Esophagus squamous epithelium (tissue), 5 donors: ENCODE measurements around the gene DRD3. TPM values are rescaled to one million over a fixed set of nuclear protein-coding genes. Genes with fewer than 3 reads are reported as not detected.

Experiments used
- DNase-seq: peaks from one replicate; lab custom pipeline; 2025; lab: John Stamatoyannopoulos, UW
- H3K27ac ChIP-seq, 4 donors: fragments of 200-600 bp; sonication (generic); one replicate each; pipeline ENCODE4 v1.5.1; 2016 to 2019; ENCODE audit warnings: mild to moderate bottlenecking in 1 of 4
- H3K27me3 ChIP-seq, 4 donors: fragments of 200-600 bp; sonication (generic); 1 replicate in 3 of 4; 2 replicates in 1 of 4; pipeline versions ENCODE4 v1.5.1 to v1.6.0; 2017 to 2021; ENCODE audit warnings: antibody characterized with exemption in 1 of 4
- H3K36me3 ChIP-seq, 3 donors: fragments of 200-600 bp; sonication (generic); one replicate each; pipeline ENCODE4 v1.5.1; 2016 to 2019
- H3K4me1 ChIP-seq, 3 donors: fragments of 200-600 bp; sonication (generic); one replicate each; pipeline ENCODE4 v1.5.1; 2017 to 2019
- H3K4me3 ChIP-seq, 4 donors: fragments of 200-600 bp; sonication (generic); 1 replicate in 3 of 4; 2 replicates in 1 of 4; pipeline ENCODE4 v1.5.1; 2016 to 2019; ENCODE audit warnings: mild to moderate bottlenecking in 2 of 4, moderate library complexity in 1 of 4
- H3K9me3 ChIP-seq, 3 donors: fragments of 200-600 bp; sonication (generic); one replicate each; pipeline ENCODE4 v1.5.1; 2016 to 2019
- CTCF ChIP-seq, 6 experiments: fragments of 450-650 bp in 4 of 6; fragments of 200-600 bp in 2 of 6; sonication (generic) in 2 of 6; IDR thresholded peaks; one replicate each; pipeline ENCODE4 v1.5.1; 2016 to 2019; ENCODE audit warnings: antibody characterized with exemption in 6 of 6, mild to moderate bottlenecking in 4 of 6, moderate library complexity in 4 of 6
- POLR2A ChIP-seq, 4 donors: fragments of 450-650 bp; IDR thresholded peaks; one replicate each; pipeline ENCODE4 v1.6.1; 2017; ENCODE audit warnings: antibody characterized with exemption in 4 of 4, mild to moderate bottlenecking in 4 of 4, moderate library complexity in 3 of 4
- WGBS, 2 donors: methylation state at CpG; one replicate each; pipeline ENCODE4 v1.1.5; 2018; 5-methylcytosine and 5-hydroxymethylcytosine counted together
- intact Hi-C: fragments of 100-400 bp; cut with DNase I; formaldehyde crosslinking; loops from one replicate; pipeline ENCODE4 v1.15.0; 2022
- total RNA-seq, 4 donors: library from RNA; depleted of rRNA; stranded (reverse); fragments of >200 nt; gene quantifications; one replicate each; pipeline ENCODE4 v1.1.0, GENCODE V29; 2016
- donor health status: DM: yes; HTN: yes; CAD: no.

Gene DRD3
- total RNA-seq, 4 donors from 2014 or later, result not detected

DNA sequence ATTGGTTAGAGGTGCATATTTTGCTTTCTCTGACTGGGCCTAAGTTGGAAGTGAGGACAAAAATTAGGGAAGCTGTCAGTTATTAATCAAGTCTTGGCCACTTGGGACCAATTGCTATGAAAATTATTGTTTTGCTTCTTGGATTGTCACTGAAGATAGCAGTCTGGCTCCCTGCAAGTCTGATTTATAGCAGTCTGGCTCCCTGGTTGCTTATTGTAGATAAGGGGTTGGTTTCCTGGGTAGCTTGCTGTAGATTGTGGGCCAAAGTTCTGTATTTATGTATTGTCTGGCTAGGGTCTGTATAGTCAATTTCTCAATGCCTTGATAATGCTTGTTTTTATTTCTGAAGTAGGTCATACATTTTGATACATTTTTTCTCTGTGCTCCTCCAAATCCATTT lies 13.3 kb upstream of the DRD3 start:
- Histone ChIP-seq H3K36me3 (no peaks in the 10 kb centered on the region), H3K9me3 (no peaks in the 10 kb centered on the region), H3K27ac (no peak overlapping the region), H3K4me3 (no peak overlapping the region), H3K4me1 (no peaks in the 10 kb centered on the region), H3K27me3 (no peaks in the 10 kb centered on the region)
- intact Hi-C loops, result no loop called here
- TF ChIP-seq POLR2A (IDR thresholded peaks at IDR 0.05), result no peak
- no peak for TF ChIP-seq CTCF (IDR thresholded peaks at IDR 0.05)
- no peak for DNase-seq

DNA sequence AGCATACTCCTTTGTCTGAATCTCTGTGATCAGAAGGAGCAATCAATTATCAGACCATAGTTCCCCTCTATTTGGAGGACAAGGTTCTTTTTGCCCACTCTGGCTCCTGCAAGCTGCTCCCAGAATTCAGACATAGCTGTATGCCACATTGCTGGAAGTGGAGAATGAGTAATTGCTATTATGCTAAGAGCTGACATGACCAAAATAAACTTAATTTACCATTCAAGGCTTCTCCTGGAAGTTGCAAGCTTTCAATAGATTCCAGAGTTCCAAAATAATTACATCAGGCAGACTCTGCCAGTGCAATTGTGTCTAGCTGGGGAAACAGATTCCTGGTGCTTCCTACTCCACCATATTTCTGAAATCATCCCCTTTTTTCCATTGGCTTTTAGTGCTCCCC lies 7.6 kb upstream of the DRD3 start:
- DNase-seq, result no peak
- Histone ChIP-seq H3K9me3 (no peaks in the 10 kb centered on the region), H3K4me3 (no peak overlapping the region), H3K27ac (no peak overlapping the region), H3K36me3 (no peaks in the 10 kb centered on the region), H3K27me3 (no peaks in the 10 kb centered on the region), H3K4me1 (no peaks in the 10 kb centered on the region)
- intact Hi-C loops, result no loop called here
- no peak for TF ChIP-seq POLR2A (IDR thresholded peaks at IDR 0.05)
- no peak for TF ChIP-seq CTCF (IDR thresholded peaks at IDR 0.05)

DNA sequence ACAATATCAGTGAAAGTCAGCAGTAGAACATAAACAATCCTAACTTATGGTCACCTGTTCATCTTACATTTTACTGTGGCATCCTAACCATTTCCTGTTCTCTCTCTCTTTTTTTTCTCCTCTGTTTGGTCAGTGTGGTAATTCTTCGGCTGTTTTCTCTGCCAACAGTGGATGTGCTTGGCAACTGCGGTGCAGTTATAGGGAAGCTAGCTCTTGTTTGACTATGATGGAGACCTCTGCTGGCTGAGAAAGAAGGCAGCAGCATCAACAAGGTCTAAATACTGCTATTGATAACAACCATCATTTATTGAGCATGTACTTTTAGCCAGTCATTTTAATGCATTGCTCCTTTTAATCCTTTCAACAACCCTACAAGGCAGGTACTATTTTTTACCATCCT lies 723 bp upstream of the DRD3 start:
- intact Hi-C loops, result no loop called here
- DNase-seq, result no peak

DNA sequence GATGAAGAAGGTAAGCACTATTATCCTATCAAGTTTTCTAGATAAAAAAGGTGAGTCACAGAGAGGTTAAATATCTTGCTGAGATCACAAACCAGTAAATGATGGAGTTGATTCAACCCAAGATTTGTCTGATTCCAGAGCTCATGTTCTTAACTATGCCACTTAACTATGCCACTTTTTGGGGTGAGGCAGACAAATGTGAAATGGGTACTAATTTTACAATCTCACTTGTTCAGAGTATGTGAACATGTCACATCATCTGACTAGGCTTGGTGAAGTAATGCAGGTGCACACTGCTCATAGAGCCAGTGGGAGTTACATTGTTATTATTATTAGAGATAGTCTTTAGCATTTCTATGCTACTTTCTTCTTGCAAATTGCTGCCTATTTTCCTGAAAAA lies 2.0 kb downstream of the DRD3 start:
- TF ChIP-seq POLR2A (IDR thresholded peaks at IDR 0.05) (no peak), CTCF (IDR thresholded peaks at IDR 0.05) (no peak)
- no peak for DNase-seq
- intact Hi-C loops, result no loop called here

More for the DNA sequence above, 723 bp upstream of the DRD3 start:
- Histone ChIP-seq H3K4me1 (no peaks in the 10 kb centered on the region), H3K27ac (no peak overlapping the region), H3K36me3 (no peaks in the 10 kb centered on the region), H3K4me3 (no peak overlapping the region), H3K9me3 (no peaks in the 10 kb centered on the region), H3K27me3 (peaks cover 0 to 4% (median 0%) of the 10 kb centered on the region in 4 donors)
- 18 to 37% methylated on average over 2 of the region's 2 CpGs for WGBS, 2 donors
- TF ChIP-seq POLR2A (IDR thresholded peaks at IDR 0.05) (no peak), CTCF (IDR thresholded peaks at IDR 0.05) (peak in 1 of 6 experiments; percentile 8)

DNA sequence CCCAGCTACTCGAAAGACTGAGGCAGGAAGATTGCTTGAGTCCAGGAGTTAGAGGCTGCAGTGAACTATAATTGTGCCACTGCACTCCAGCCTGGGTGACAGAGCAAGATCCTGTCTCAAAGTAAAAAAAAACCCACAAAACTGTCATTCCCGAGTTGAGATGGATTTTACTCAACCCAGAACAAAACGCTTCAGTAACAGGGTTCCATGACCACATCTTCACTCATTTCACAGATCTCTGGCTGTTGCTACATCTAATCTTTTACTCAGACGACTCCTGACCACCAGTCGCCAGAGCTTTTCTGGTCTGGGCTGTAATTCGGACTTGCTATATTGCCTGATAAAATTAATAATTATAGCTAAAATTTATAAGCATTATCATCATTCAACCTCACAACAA lies 2.4 kb downstream of the DRD3 start:
- no peaks in the 10 kb centered on the region for H3K9me3 ChIP-seq
- no peak for TF ChIP-seq CTCF (IDR thresholded peaks at IDR 0.05)
- no peak for TF ChIP-seq POLR2A (IDR thresholded peaks at IDR 0.05)
- H3K4me3 ChIP-seq, result no peak overlapping the region
- no peak overlapping the region for H3K27ac ChIP-seq
- H3K36me3 ChIP-seq, result no peaks in the 10 kb centered on the region
- no peak for DNase-seq
- 61 to 69% methylated on average over 6 of the region's 6 CpGs for WGBS, 2 donors
- no peaks in the 10 kb centered on the region for H3K4me1 ChIP-seq
- peaks cover 0 to 4% (median 0%) of the 10 kb centered on the region in 4 donors for H3K27me3 ChIP-seq
- intact Hi-C loops, result no loop called here

More for the DNA sequence above, 2.0 kb downstream of the DRD3 start:
- H3K27me3 ChIP-seq, result peaks cover 0 to 4% (median 0%) of the 10 kb centered on the region in 4 donors
- H3K4me3 ChIP-seq, result no peak overlapping the region
- H3K27ac ChIP-seq, result no peak overlapping the region
- no peaks in the 10 kb centered on the region for H3K36me3 ChIP-seq
- no peaks in the 10 kb centered on the region for H3K4me1 ChIP-seq
- H3K9me3 ChIP-seq, result no peaks in the 10 kb centered on the region
